Astrocyte (in vitro differentiated cells and primary cell): ENCODE data around the gene SLC35B1. TPM values are rescaled to one million over a fixed set of nuclear protein-coding genes. Genes with fewer than 3 reads are reported as not detected.
A peak's percentile ranks its signal among the peaks of the same experiment; 100 is the strongest.

Source experiments
- DNase-seq: peaks from one replicate; pipeline ENCODE4 v3.0.0-alpha.2; 2010; ENCODE audit warnings: low read depth
- FAIRE-seq: peaks from 2 replicates; lab custom pipeline; 2011; peaks lifted over from hg19 to GRCh38; lab: Jason Lieb, UNC
- H2AFZ ChIP-seq: 2 replicates; pipeline ENCODE4 v1.6.0; 2012; ENCODE audit warnings: low read depth, low read length, inconsistent platforms
- H3K27ac ChIP-seq: 2 replicates; pipeline ENCODE4 v1.5.1; 2011; ENCODE audit warnings: low read depth, low read length, inconsistent platforms
- H3K27me3 ChIP-seq: 2 replicates; pipeline ENCODE4 v1.6.0; 2011; ENCODE audit warnings: low read length, inconsistent platforms; ENCODE audit not compliant: insufficient read depth
- H3K36me3 ChIP-seq: 2 replicates; pipeline ENCODE4 v1.5.1; 2011; ENCODE audit warnings: low read length, inconsistent platforms; ENCODE audit not compliant: insufficient read depth
- H3K4me1 ChIP-seq: 2 replicates; pipeline ENCODE4 v1.5.1; 2011; ENCODE audit warnings: low read length, inconsistent platforms; ENCODE audit not compliant: insufficient read depth
- H3K4me2 ChIP-seq: 2 replicates; pipeline ENCODE4 v1.6.0; 2012; ENCODE audit warnings: low read length, inconsistent platforms
- H3K4me3 ChIP-seq: 2 replicates; pipeline ENCODE4 v1.5.1; 2011; ENCODE audit warnings: low read depth, mild to moderate bottlenecking, low read length, inconsistent platforms; ENCODE audit not compliant: insufficient read depth
- H3K79me2 ChIP-seq: 2 replicates; pipeline ENCODE4 v1.6.0; 2012; ENCODE audit warnings: mild to moderate bottlenecking, low read length, inconsistent platforms; ENCODE audit not compliant: insufficient read depth
- H3K9ac ChIP-seq: 2 replicates; pipeline ENCODE4 v1.6.0; 2012; ENCODE audit warnings: mild to moderate bottlenecking, low read length, inconsistent platforms
- H3K9me3 ChIP-seq: 2 replicates; pipeline ENCODE4 v1.5.1; 2012; ENCODE audit warnings: low read depth, mild to moderate bottlenecking, low read length, inconsistent platforms; ENCODE audit not compliant: insufficient read depth
- H4K20me1 ChIP-seq: 2 replicates; pipeline ENCODE4 v1.6.0; 2012; ENCODE audit warnings: low read length, inconsistent platforms; ENCODE audit not compliant: insufficient read depth
- H3K27ac Mint-ChIP-seq: one replicate; pipeline ENCODE4 v1.8.0; 2021; ENCODE audit warnings: mild to moderate bottlenecking, mixed read lengths; ENCODE audit not compliant: unreplicated experiment
- H3K27me3 Mint-ChIP-seq: one replicate; pipeline ENCODE4 v1.8.0; 2021; ENCODE audit warnings: low read depth, mixed read lengths; ENCODE audit not compliant: unreplicated experiment
- H3K36me3 Mint-ChIP-seq: one replicate; pipeline ENCODE4 v1.8.0; 2021; ENCODE audit warnings: low read depth, mixed read lengths; ENCODE audit not compliant: unreplicated experiment
- H3K4me1 Mint-ChIP-seq: one replicate; pipeline ENCODE4 v1.8.0; 2021; ENCODE audit warnings: low read depth, mixed read lengths; ENCODE audit not compliant: unreplicated experiment
- H3K4me3 Mint-ChIP-seq: one replicate; pipeline ENCODE4 v1.8.0; 2021; ENCODE audit warnings: mild to moderate bottlenecking, moderate library complexity, mixed read lengths; ENCODE audit not compliant: unreplicated experiment
- H3K9me3 Mint-ChIP-seq: one replicate; pipeline ENCODE4 v1.8.0; 2021; ENCODE audit warnings: mild to moderate bottlenecking, mixed read lengths; ENCODE audit not compliant: unreplicated experiment
- EZH2 ChIP-seq: IDR thresholded peaks from 2 replicates; pipeline ENCODE4 v1.6.1; 2012; ENCODE audit warnings: mild to moderate bottlenecking, low read length, inconsistent platforms; ENCODE audit not compliant: insufficient read depth
- total RNA-seq: library from RNA; stranded (reverse); gene quantifications from 2 replicates; pipeline ENCODE4 v1.2.1, GENCODE V29; 2021
- TF ChIP-seq, protein P1 (sequence below): IDR thresholded peaks from 2 replicates; pipeline ENCODE4 v1.5.1; 2011; ENCODE audit warnings: low read depth, mild to moderate bottlenecking, inconsistent platforms, low read length, moderate library complexity; ENCODE audit not compliant: insufficient read depth

The SLC35B1 gene
- total RNA-seq, 1 donor from 2014 or later, result 61.1 TPM

DNA sequence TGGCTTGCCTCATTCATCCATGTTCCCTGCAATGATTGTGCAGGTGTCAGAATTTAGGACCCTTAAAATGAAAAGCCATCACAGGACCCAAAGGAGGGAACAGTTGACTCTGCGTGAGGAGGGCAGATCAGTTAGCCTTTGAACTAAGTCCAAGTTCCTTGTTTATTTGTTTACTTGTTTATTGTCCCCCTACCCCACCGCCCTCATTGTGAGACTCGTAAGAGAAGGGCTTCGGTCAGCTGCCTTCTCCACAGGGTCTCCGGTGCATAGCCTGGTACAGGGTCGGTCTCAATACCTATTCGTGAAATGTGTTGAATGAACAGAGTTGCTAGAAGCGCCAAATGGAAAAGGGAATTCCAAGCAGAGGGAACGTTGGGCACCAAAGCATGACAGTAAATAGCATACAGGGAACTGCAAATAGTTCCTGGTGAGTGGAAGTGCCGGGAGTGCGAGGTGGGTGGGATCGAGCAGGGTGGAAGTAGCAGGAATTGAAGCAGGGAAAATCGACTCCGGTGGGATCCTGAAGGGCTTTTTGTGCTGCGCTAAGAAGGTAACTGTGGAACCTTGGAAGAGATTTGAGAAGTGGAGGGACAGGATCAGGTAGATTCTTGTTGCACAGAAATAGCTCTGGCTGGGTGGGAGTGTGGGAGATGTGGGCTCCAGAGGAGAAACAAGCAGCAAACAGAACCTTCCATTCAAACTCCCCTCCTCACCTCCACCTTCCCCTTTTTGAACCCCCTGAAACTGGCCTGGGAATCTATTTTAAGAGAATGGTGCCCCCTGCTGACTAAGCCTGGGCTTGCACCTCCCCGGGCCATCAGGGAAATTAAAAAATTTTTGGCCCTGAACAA, 12.7 kb downstream of the SLC35B1 start:
- Mint-ChIP-seq H3K4me3 (no peak overlapping the region), H3K9me3 (peaks cover 2% of the 10 kb centered on the region), H3K36me3 (no peaks in the 10 kb centered on the region), H3K27ac (no peak overlapping the region), H3K27me3 (peaks cover 5% of the 10 kb centered on the region), H3K4me1 (peaks cover 17% of the 10 kb centered on the region)
- Histone ChIP-seq H3K36me3 (peaks cover under 1% of the 10 kb centered on the region), H3K4me2 (no peak overlapping the region), H3K9ac (no peak overlapping the region), H3K4me1 (no peaks in the 10 kb centered on the region), H3K27me3 (no peaks in the 10 kb centered on the region), H3K79me2 (no peaks in the 10 kb centered on the region), H2AFZ (peak overlapping the region; percentile 8), H3K9me3 (no peaks in the 10 kb centered on the region), H3K27ac (no peak overlapping the region), H4K20me1 (no peaks in the 10 kb centered on the region), H3K4me3 (no peak overlapping the region)
- FAIRE-seq, result no peak
- no peak for DNase-seq
- TF ChIP-seq, protein P1, sequence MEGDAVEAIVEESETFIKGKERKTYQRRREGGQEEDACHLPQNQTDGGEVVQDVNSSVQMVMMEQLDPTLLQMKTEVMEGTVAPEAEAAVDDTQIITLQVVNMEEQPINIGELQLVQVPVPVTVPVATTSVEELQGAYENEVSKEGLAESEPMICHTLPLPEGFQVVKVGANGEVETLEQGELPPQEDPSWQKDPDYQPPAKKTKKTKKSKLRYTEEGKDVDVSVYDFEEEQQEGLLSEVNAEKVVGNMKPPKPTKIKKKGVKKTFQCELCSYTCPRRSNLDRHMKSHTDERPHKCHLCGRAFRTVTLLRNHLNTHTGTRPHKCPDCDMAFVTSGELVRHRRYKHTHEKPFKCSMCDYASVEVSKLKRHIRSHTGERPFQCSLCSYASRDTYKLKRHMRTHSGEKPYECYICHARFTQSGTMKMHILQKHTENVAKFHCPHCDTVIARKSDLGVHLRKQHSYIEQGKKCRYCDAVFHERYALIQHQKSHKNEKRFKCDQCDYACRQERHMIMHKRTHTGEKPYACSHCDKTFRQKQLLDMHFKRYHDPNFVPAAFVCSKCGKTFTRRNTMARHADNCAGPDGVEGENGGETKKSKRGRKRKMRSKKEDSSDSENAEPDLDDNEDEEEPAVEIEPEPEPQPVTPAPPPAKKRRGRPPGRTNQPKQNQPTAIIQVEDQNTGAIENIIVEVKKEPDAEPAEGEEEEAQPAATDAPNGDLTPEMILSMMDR, result peak; percentile 94
- no peak for TF ChIP-seq EZH2

- no peak for DNase-seq
Measured at GRCh38 chr17:49692751-49693150, 15.0 kb downstream of the SLC35B1 start.

More at GRCh38 chr17:49692751-49693150, 15.0 kb downstream of the SLC35B1 start:
- Mint-ChIP-seq H3K9me3 (peaks cover 2% of the 10 kb centered on the region), H3K27ac (no peak overlapping the region), H3K27me3 (peaks cover 5% of the 10 kb centered on the region), H3K4me3 (no peak overlapping the region), H3K4me1 (peaks cover 21% of the 10 kb centered on the region), H3K36me3 (no peaks in the 10 kb centered on the region)
- Histone ChIP-seq H3K9ac (no peak overlapping the region), H4K20me1 (no peaks in the 10 kb centered on the region), H3K4me1 (peaks cover 5% of the 10 kb centered on the region), H3K9me3 (no peaks in the 10 kb centered on the region), H3K79me2 (no peaks in the 10 kb centered on the region), H3K4me2 (no peak overlapping the region), H3K27me3 (no peaks in the 10 kb centered on the region), H3K4me3 (no peak overlapping the region), H3K27ac (no peak overlapping the region), H3K36me3 (no peaks in the 10 kb centered on the region), H2AFZ (no peak overlapping the region)
- no peak for FAIRE-seq
- no peak for TF ChIP-seq EZH2
- TF ChIP-seq, protein P1, result no peak
